ENCODE measurements around the gene CAV3.
"Not testable (repeated sequence)": the region's sequence is repeated elsewhere in the genome, so short reads cannot be mapped to it uniquely, and the experiment has no call there.

CAV3 gene

DNA sequence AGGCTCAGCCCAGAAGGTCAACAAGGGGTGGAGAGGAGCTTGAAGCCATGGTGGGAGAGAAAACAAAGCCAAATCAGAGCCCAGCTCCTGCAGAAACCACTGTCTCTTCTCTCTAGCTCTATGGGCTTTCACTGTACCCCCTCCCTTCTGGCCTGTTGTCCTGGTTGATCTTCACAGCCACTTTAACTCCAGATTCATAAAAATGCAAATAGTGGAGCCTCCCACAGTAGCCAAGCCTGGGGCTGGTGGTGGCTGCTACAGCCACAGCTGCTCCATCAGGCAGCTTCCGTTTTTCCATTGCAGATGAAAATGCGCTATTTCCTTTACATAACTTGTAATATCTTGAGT, 20.7 kb upstream of the CAV3 start:
- DNase-seq (ENCODE audit: extremely low read depth, low read depth): no peak

DNA sequence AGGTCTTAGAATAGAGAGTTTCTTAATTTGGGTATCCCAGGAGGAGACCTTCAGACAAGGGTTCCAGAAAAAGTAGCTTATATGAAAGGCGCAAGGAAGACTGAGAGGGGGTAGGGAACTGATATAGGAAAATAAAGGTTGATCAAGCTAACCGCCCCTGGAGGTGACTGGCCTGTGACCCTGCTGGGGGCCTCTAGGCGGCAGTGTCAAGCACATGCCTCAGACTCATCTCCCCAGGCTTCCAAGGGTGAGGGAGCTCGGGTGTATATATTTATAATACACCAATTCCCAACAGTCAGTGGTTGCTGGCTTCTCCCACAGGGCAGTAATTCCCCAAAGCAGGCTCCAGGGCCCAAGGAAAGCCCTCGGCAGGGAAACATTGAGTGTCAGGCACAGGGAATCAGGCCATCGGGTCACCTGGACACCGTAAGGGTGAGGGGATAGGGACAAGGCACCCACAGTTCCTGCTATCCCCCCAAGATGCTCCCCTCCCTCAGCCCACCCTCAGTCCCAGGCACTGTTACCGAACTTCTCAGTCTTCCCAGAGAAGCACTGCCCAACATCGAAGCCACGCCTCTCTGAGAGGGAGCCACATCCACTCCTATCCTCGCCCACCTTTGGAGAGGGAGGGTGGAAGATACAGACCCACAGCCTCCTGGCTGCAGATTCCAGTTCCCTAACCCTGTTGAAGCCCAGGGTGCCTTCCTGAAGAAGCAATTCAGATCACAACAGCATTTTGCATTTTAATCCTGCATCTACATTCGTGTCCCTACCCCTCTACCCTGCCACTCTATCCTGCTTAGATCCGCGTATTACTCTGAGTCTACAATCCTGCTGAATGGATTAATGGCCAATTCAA, 19.5 kb upstream of the CAV3 start:
- no peak for DNase-seq (ENCODE audit: extremely low read depth, low read depth)
- no peak; the same call in 1 of the 2 replicates for TF ChIP-seq CTCF (IDR thresholded peaks at IDR 0.05; ENCODE audit: low read depth, low read length)

More for the DNA sequence above, 20.7 kb upstream of the CAV3 start:
- TF ChIP-seq CTCF (IDR thresholded peaks at IDR 0.05; ENCODE audit: low read depth, low read length): no peak

DNA sequence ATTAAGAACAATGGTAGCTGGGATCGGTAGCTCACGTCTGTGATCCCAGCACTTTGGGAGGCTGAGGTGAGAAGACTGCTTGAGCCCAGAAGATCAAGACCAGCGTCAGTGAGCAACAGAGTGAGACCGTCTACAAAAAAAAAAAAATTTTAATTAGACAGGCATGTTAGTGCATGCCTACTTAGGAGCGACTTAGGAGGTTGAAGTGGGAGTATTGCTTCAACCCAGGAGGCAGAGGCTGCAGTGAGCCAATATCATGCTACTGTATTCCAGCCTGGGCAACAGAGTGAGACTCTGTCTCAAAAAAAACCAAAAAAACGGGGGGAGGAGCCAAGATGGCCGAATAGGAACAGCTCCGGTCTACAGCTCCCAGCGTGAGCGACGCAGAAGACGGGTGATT, 17.8 kb upstream of the CAV3 start:
- not testable (repeated sequence) for DNase-seq (ENCODE audit: extremely low read depth, low read depth)

GRCh38 chr3:8722808-8723207, 10.8 kb upstream of the CAV3 start:
- DNase-seq (ENCODE audit: extremely low read depth, low read depth): no peak
- no peak for TF ChIP-seq CTCF (IDR thresholded peaks at IDR 0.05; ENCODE audit: low read depth, low read length)

- DNase-seq (ENCODE audit: extremely low read depth, low read depth): no peak
These were observed 10.0 kb upstream of the CAV3 start for GRCh38 chr3:8723612-8724011.

GRCh38 chr3:8724108-8724752, 9.4 kb upstream of the CAV3 start:
- TF ChIP-seq CTCF (IDR thresholded peaks at IDR 0.05; ENCODE audit: low read depth, low read length): no peak
- no peak for DNase-seq (ENCODE audit: extremely low read depth, low read depth)

More at GRCh38 chr3:8723612-8724011, 10.0 kb upstream of the CAV3 start:
- TF ChIP-seq CTCF (IDR thresholded peaks at IDR 0.05; ENCODE audit: low read depth, low read length): no peak

DNA sequence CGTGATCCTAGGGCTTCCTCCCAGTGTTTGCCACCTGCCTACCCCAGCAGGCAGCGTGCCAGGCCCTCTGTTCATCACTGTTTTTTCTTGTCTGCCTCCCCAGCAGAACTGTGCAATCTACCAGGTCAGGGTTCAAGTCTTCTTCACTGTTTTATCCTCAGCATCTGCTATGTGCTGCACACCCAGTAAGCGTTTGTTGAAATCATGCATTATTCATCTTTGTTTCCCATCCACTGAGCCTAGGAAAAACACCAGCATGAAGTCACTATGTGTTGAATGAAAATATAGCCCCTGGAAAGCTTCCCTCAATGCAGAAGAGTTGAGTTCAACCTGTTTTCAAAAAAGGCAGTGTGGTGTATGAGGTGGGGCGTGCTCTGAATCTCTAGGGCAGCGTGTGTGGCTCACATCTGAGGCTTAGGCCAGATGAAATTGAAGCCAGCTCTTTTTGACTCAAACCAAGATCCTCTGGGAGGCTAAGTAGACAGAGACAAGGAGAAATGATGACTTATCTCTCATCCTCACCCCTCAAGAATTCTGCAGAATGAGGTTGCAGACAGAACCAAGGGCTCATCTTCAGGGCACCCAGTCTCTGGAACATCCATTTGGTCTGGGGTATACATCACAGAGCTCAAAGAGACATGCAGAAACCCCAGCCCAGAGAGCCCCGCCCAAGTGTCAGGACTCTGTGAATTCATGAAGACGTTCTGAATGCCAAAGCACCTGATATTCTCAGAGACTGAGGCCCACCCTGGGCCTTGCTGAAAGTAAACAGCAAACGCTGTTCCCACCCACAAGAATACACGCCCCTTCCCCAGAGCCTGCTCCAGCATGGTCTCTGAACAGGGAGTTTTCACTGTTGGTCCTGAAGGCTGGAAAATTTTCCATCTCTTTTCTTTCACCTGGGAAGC, 5.7 kb upstream of the CAV3 start:
- no peak for DNase-seq (ENCODE audit: extremely low read depth, low read depth)
- no peak for TF ChIP-seq CTCF (IDR thresholded peaks at IDR 0.05; ENCODE audit: low read depth, low read length)
